ENCODE measurements around the gene ZNF540. TPM values are rescaled to one million over a fixed set of nuclear protein-coding genes. Genes with fewer than 3 reads are reported as not detected.

The ZNF540 gene
- total and polyA plus RNA-seq, 9 of the 15 experiments (the other 6 are each of a cell fraction or from before 2014, with no cell fraction given): 0.20 to 0.95 (median 0.44) TPM

DNA sequence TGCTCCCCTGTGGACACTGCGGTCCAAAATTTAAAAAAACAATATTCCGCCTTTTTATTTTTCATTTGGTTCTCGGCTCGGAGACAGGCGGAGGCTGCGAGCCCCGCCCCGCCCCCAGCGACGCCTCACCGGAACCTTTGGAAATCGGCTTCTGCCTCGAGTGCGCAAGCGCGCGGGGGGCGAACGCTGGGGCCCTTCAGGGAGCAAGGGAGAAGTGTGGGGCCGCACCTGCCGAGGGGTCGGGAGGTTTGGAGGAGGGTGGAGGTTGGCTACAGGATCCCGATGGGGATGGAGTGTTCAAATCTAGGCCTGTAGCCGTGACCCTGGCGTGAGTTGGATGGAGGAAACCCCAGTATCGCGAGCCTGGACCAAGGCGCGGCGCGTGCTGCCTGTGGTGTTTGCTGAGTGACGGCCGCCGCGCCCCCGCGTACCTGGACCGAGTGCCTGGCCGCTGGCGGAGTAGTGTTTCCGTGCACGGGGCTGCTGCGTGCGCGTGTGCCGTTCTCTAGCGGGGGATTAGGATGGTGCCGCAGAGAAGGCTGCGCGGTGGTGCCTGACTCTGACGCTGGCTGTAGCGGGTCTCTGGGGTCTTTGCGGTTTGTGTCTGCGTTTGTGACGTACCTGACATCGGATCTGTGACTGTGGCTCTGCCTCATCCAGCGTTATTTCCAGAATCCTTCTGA is 61.2 kb downstream of the ZNF540 start (continued):
- TF ChIP-seq, protein P1, sequence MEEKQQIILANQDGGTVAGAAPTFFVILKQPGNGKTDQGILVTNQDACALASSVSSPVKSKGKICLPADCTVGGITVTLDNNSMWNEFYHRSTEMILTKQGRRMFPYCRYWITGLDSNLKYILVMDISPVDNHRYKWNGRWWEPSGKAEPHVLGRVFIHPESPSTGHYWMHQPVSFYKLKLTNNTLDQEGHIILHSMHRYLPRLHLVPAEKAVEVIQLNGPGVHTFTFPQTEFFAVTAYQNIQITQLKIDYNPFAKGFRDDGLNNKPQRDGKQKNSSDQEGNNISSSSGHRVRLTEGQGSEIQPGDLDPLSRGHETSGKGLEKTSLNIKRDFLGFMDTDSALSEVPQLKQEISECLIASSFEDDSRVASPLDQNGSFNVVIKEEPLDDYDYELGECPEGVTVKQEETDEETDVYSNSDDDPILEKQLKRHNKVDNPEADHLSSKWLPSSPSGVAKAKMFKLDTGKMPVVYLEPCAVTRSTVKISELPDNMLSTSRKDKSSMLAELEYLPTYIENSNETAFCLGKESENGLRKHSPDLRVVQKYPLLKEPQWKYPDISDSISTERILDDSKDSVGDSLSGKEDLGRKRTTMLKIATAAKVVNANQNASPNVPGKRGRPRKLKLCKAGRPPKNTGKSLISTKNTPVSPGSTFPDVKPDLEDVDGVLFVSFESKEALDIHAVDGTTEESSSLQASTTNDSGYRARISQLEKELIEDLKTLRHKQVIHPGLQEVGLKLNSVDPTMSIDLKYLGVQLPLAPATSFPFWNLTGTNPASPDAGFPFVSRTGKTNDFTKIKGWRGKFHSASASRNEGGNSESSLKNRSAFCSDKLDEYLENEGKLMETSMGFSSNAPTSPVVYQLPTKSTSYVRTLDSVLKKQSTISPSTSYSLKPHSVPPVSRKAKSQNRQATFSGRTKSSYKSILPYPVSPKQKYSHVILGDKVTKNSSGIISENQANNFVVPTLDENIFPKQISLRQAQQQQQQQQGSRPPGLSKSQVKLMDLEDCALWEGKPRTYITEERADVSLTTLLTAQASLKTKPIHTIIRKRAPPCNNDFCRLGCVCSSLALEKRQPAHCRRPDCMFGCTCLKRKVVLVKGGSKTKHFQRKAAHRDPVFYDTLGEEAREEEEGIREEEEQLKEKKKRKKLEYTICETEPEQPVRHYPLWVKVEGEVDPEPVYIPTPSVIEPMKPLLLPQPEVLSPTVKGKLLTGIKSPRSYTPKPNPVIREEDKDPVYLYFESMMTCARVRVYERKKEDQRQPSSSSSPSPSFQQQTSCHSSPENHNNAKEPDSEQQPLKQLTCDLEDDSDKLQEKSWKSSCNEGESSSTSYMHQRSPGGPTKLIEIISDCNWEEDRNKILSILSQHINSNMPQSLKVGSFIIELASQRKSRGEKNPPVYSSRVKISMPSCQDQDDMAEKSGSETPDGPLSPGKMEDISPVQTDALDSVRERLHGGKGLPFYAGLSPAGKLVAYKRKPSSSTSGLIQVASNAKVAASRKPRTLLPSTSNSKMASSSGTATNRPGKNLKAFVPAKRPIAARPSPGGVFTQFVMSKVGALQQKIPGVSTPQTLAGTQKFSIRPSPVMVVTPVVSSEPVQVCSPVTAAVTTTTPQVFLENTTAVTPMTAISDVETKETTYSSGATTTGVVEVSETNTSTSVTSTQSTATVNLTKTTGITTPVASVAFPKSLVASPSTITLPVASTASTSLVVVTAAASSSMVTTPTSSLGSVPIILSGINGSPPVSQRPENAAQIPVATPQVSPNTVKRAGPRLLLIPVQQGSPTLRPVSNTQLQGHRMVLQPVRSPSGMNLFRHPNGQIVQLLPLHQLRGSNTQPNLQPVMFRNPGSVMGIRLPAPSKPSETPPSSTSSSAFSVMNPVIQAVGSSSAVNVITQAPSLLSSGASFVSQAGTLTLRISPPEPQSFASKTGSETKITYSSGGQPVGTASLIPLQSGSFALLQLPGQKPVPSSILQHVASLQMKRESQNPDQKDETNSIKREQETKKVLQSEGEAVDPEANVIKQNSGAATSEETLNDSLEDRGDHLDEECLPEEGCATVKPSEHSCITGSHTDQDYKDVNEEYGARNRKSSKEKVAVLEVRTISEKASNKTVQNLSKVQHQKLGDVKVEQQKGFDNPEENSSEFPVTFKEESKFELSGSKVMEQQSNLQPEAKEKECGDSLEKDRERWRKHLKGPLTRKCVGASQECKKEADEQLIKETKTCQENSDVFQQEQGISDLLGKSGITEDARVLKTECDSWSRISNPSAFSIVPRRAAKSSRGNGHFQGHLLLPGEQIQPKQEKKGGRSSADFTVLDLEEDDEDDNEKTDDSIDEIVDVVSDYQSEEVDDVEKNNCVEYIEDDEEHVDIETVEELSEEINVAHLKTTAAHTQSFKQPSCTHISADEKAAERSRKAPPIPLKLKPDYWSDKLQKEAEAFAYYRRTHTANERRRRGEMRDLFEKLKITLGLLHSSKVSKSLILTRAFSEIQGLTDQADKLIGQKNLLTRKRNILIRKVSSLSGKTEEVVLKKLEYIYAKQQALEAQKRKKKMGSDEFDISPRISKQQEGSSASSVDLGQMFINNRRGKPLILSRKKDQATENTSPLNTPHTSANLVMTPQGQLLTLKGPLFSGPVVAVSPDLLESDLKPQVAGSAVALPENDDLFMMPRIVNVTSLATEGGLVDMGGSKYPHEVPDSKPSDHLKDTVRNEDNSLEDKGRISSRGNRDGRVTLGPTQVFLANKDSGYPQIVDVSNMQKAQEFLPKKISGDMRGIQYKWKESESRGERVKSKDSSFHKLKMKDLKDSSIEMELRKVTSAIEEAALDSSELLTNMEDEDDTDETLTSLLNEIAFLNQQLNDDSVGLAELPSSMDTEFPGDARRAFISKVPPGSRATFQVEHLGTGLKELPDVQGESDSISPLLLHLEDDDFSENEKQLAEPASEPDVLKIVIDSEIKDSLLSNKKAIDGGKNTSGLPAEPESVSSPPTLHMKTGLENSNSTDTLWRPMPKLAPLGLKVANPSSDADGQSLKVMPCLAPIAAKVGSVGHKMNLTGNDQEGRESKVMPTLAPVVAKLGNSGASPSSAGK (IDR thresholded peaks at IDR 0.05): peak; percentile 88
- TF ChIP-seq, protein P2, sequence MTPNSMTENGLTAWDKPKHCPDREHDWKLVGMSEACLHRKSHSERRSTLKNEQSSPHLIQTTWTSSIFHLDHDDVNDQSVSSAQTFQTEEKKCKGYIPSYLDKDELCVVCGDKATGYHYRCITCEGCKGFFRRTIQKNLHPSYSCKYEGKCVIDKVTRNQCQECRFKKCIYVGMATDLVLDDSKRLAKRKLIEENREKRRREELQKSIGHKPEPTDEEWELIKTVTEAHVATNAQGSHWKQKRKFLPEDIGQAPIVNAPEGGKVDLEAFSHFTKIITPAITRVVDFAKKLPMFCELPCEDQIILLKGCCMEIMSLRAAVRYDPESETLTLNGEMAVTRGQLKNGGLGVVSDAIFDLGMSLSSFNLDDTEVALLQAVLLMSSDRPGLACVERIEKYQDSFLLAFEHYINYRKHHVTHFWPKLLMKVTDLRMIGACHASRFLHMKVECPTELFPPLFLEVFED (CRISPR knock-in tag; conservative IDR thresholded peaks at IDR 0.05): no peak
- TF ChIP-seq MCM7 (IDR thresholded peaks at IDR 0.05): no peak
- TF ChIP-seq HDAC1 (IDR thresholded peaks at IDR 0.05): peak in 1 of 2 experiments; percentile 79; a peak in 2 of 4 replicates
- TF ChIP-seq LEF1 (IDR thresholded peaks at IDR 0.05): 0 out of 2 replicates have a peak, but pooled peaks have one; percentile 28
- 0 out of 2 replicates have a peak, but pooled peaks have one; percentile 38 for TF ChIP-seq CBFB (CRISPR knock-in tag; IDR thresholded peaks at IDR 0.05)
- no peak for TF ChIP-seq PPARD (CRISPR knock-in tag; IDR thresholded peaks at IDR 0.05)
- TF ChIP-seq ZEB2 (IDR thresholded peaks at IDR 0.05): peak; percentile 83
- no peak for TF ChIP-seq MCM5 (IDR thresholded peaks at IDR 0.05; ENCODE audit: low read depth)
- no peak for TF ChIP-seq ZNF445 (CRISPR knock-in tag; IDR thresholded peaks at IDR 0.05; ENCODE audit: low read depth)
- no peak for TF ChIP-seq NR2C1 (IDR thresholded peaks at IDR 0.05)
- TF ChIP-seq NR2C1 (tag; IDR thresholded peaks at IDR 0.05): peak; percentile 53
- TF ChIP-seq SIN3A (IDR thresholded peaks at IDR 0.05; ENCODE audit: borderline replicate concordance in 2 of 2, control insufficient read depth in 1 of 2, low read depth in 2 of 2, low read length in 2 of 2): peak in 1 of 2 experiments; percentile 47; a peak in 1 of 4 replicates
- TF ChIP-seq ETV1 (tag; conservative IDR thresholded peaks at IDR 0.05; ENCODE audit: low read depth): peak; percentile 24; the same call in 1 of the 2 replicates

Measured in K562 (cell line).